GM19193 (cell line): ENCODE results near the gene JCAD.

ENCODE experiments used
- POLR2A ChIP-seq: IDR thresholded peaks from 4 replicates; pipeline ENCODE4 v1.6.1; 2011; ENCODE audit not compliant: insufficient read depth, insufficient read length; ENCODE audit errors: extremely low read depth

The JCAD gene

GRCh38 chr10:30041196-30042105 is 17.9 kb downstream of the JCAD start:
- no peak for TF ChIP-seq POLR2A

GRCh38 chr10:30040597-30040996 is 18.8 kb downstream of the JCAD start:
- no peak for TF ChIP-seq POLR2A

DNA sequence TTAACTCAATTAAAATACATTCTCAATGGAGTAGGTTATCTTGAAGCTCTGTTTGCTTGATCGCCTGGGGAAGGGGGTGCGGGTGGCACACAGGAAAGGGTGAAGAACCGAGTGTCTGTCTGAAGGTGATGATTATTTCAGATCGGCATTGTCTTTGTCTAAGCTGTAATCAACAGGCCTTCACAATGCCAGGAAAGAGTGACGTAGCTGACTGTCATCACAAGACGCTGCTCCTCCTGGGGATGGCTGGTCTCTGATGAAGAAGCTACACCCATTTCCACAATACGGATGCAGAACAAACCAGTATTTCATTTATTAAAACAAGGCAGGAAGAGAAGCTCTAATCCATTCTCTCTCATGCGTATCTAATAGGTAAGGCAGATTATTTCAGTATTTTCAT is 19.4 kb downstream of the JCAD start:
- no peak for TF ChIP-seq POLR2A

- no peak for TF ChIP-seq POLR2A
These were observed 19.8 kb downstream of the JCAD start for GRCh38 chr10:30039567-30039966.

DNA sequence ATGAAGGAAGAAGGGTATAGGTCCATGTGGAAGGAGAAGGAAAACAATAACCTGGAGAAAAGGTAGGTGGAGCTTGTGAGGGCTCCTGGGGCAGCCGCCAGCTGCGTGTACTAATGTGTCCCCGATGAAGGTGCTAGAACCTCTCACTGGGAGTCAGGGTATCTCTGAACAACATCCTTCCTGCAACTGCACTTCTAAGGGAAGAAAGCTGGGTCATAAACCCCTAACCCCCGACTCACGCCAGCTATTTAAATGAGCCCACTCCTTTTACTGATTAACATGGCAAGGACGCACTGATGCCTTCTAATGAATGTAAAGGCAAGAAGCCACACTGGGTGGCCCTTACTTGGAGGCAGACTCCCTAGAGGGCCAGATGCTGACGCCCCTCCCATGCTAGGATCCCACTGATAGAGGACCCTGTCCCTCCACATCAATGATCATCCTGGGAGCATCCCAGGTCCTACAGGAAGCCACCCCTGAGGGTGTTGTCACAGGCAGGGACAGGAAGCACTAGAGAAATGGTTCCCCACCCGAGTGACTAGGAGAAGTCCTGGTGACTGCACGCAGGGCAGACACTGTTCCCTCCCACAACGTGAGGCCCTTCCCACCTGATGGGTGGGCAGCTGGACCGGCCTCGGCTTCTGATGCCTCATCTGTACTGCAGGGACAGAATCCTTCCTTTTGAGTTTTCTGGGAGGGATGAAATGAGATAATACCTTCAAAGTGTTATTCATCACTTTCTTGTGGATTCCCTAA is 20.4 kb downstream of the JCAD start:
- TF ChIP-seq POLR2A: no peak

DNA sequence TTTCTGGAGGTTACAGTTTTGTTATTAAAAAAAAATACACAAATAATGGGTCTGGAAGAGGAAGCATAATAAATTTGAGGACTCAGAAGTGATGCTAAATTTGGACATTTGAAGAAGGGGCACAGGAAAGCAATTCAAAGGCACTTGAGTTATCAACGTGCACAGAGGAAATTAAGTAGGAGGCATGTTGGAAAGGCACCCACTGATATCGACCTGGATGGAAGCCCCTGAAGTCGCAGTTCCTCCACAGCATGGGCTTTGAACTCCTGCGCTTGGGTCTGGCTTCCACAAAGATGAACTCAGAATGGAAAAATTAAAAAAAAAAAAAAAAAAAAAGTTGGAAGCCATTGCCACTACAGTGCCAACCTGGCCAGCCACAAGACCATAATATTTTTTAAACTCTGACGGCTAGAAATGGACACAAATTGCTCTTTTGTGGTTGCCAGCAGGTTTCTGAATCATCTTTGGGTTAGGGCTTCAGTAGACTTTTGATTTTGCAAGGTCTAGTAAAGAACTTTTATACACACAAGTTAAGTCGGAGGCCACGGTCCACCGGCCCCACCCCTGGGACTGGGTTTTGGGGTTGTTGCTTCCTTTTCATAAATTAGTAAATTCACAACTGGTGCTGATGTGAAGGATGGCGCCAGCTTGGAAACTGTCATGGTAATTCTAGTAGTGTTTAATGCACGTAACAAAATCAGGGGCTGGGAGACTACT is 21.6 kb downstream of the JCAD start:
- TF ChIP-seq POLR2A: no peak

- TF ChIP-seq POLR2A: no peak
These were observed 22.6 kb downstream of the JCAD start for GRCh38 chr10:30036811-30037210.

DNA sequence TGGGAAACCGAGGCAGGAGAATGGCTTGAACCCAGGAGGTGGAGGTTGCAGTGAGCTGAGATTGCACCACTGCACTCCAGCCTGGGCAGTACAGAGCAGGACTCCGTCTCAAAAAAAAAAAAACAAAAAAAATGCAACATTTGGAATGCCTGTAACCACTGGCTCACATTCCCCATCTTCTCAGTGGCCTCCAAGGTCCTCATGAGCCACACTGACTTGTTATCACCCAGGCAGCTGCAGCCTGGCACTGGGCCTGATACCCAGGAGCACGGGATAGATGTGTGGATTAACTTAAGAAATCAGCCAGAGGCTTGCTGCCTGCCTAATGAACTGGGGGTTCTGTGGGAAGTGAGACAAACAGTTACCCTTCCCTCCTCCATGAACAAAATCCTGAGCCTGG is 23.0 kb downstream of the JCAD start:
- TF ChIP-seq POLR2A: no peak

DNA sequence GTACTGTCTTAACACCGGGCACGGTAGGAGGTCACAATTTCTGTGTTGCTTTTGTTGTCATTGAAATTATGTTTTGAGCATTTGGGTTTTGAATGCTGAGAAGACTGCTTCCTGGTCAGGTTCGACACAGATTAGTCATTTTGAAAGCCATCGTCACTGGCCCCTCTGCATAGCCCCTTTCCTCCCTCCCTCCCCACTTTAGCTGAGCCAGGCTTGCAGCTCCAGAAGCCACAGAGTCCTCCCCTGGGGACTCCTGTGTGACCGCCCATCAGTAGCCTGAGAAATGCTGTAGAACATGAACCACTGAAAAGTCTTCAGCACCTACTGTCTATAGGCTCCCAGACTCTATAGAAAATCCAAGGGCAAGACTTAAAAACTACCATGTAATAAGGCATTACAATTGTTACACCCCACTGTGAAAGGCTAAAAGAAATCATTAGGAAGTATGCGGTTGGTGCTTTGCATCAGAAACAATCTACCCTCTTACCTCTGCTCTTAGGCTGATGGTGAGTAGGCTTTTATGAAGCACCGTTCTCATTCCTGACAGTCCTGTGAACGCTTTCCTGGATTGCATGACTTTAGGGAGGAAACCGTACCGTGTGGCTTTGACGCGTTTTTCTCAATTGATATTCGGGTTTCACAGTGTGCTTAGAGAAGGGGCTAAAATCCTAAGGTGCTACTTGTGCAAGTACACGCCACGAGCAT is 24.8 kb downstream of the JCAD start:
- TF ChIP-seq POLR2A: no peak

DNA sequence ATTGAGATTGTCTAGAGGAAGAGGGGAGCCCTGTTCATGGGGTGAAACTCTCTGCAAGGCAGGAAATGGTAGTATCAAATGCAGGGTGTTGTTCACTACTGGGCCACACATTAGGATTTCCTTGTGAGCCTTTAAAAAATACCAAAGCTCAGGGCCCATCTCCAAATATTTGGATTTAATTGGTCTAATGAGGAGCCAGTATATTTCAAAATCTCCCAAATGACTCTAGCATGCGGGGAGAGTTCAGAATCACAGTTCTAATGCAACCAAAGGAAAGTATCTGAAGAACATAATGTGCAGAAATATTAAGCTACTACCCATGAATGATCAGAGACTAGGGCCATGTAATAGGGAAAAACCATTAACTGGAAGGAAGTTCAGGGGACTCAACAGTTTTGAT is 27.3 kb downstream of the JCAD start:
- TF ChIP-seq POLR2A: no peak

DNA sequence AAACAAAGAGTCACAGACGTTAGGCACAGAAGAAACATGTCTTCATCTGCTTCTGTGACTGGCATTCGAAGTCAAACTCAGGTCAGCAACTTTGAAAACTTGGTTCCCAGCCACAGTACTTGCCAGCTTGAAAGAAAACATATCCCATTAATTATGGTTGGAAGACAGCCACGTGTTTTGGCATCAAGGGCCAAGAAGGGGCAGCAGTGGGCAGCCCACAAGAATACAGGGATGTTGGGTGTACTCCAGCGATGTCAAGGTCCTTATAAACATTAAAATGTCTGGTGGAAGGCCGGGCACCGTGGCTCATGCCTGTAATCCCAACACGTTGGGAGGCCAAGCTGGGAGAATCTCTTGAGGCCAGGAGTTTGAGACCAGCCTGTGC is 29.5 kb downstream of the JCAD start:
- no peak for TF ChIP-seq POLR2A

DNA sequence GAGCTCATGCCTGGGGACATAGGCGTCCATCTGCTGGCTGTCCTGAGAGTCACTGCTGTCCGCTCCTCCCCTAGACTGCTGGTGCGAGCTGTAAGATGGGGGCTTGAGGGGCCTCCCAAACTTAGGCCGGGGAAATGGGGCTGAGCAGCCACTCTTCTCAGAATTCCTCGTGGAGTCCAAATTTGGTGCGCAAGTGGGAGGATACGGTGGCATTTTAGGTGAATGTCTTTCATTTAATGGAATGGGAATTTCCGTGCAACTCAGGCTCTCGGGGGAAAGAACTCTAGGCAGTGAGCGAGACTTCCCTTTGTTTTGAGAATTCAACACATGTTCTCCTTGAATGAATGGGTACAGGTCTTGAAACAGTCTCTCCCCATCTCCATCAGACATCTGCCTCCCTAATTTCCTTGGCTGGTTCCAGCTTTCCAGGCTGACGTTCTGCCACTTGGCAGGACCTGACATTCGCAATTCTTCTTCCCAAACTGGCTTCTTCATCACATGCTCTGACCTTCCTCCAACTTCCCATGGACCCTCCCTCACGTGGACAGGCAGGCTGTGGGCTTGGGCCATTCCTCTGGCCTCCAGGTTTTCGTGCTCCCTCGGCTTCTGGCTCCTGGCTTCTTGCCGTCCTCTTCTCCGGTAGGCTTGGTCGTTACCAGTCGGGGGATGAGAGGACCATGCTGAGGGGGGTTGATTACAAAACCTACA is 30.1 kb downstream of the JCAD start:
- no peak for TF ChIP-seq POLR2A

- TF ChIP-seq POLR2A: no peak
These were observed 30.7 kb downstream of the JCAD start for GRCh38 chr10:30028738-30029030.

GRCh38 chr10:30028006-30028737 is 31.2 kb downstream of the JCAD start:
- no peak for TF ChIP-seq POLR2A
